Adrenal gland (tissue), 12 donors: ENCODE data around the gene DAPP1. TPM values are rescaled to one million over a fixed set of nuclear protein-coding genes. Genes with fewer than 3 reads are reported as not detected.

Experiments used
- DNase-seq, 7 donors: peaks; one replicate each; pipeline ENCODE4 v3.0.0-alpha.2; 2019 to 2020
- H3K27ac ChIP-seq, 5 donors: fragments of 200-600 bp; sonication (generic) in 4 of 5; 1 replicate in 3 of 5; 2 replicates in 2 of 5; pipeline versions ENCODE4 v1.5.1 to v1.8.0; 2016 to 2020; ENCODE audit warnings: mild to moderate bottlenecking in 1 of 5
- H3K27me3 ChIP-seq: fragments of 200-600 bp; 2 replicates; pipeline ENCODE4 v1.8.0; 2021
- H3K36me3 ChIP-seq, 2 donors: fragments of 200-600 bp; replicated peaks in 1 of 2; 1 replicate in 1 of 2; 2 replicates in 1 of 2; pipeline versions ENCODE4 v1.5.1 to v1.8.0; 2018 to 2022
- H3K4me1 ChIP-seq, 2 donors: fragments of 200-600 bp; replicated peaks in 1 of 2; 1 replicate in 1 of 2; 2 replicates in 1 of 2; pipeline versions ENCODE4 v1.5.1 to v1.8.0; 2018 to 2021
- H3K4me3 ChIP-seq, 4 donors: fragments of 200-600 bp; sonication (generic) in 3 of 4; one replicate each; pipeline ENCODE4 v1.5.1; 2016 to 2018
- H3K9me3 ChIP-seq, 3 donors: fragments of 200-600 bp; sonication (generic) in 1 of 3; replicated peaks in 1 of 3; 1 replicate in 2 of 3; 2 replicates in 1 of 3; pipeline versions ENCODE4 v1.5.1 to v1.8.0; 2016 to 2021
- POLR2A ChIP-seq, 2 donors: fragments of 450-650 bp; IDR thresholded peaks; one replicate each; pipeline ENCODE4 v1.6.1; 2017; ENCODE audit warnings: antibody characterized with exemption in 2 of 2, mild to moderate bottlenecking in 2 of 2, moderate library complexity in 1 of 2
- WGBS, 4 donors: extraction: QIAGEN DNeasy Blood & Tissue Kit in 2 of 4; methylation state at CpG; one replicate each; pipeline versions ENCODE4 v1.1.5 to v1.1.7; 2013 to 2017; 5-methylcytosine and 5-hydroxymethylcytosine counted together
- intact Hi-C, 2 donors: fragments of 100-400 bp; cut with DNase I; formaldehyde crosslinking; loops; one replicate each; pipeline versions ENCODE4 v1.14.1 to v1.15.0; 2022 to 2023
- polyA plus RNA-seq, 3 donors: library from polyadenylated mRNA; stranded (reverse); fragments of 200-250 nt in 2 of 3; fragments of 350-450 nt in 1 of 3; fragmentation: Illumina TruSeq in 1 of 3; extraction: RNeasy Lipid Tissue Mini Kit (QIAGEN cat#74804) in 1 of 3; gene quantifications; one replicate each; pipeline ENCODE4 v1.2.3, GENCODE V29; 2013 to 2014
- total RNA-seq, 9 donors: library from RNA; depleted of rRNA in 4 of 9; stranded (reverse); fragments of >200 nt in 4 of 9; fragments of 120-200 nt in 1 of 9; fragmentation: NEBNext Ultra II Directional in 1 of 9; extraction: Animal tissue kit (Norgen Biotek cat#: 25700) in 1 of 9; gene quantifications; one replicate each; pipeline versions ENCODE4 v1.1.0 to v1.2.4, GENCODE V29; 2013 to 2023
- TF ChIP-seq, protein P1 (sequence below), 6 experiments: fragments of 450-650 bp in 4 of 6; fragments of 200-600 bp in 2 of 6; sonication (generic) in 1 of 6; IDR thresholded peaks; 1 replicate in 5 of 6; 2 replicates in 1 of 6; pipeline versions ENCODE4 v1.5.1 to v1.8.0; 2016 to 2021; ENCODE audit warnings: antibody characterized with exemption in 6 of 6, mild to moderate bottlenecking in 2 of 6, moderate library complexity in 1 of 6
- donor health status: healthy with polysubstance abuse.
- donor health status: Bipolar disorder and iron deficiency.
- donor health status: DM: yes; HTN: yes; CAD: no.
- donor health status: DM: no; HTN: no; CAD: no.
- donor health status: DM: no; HTN: no; CAD: no.
- donor health status: DM: yes; HTN: yes; CAD: no.

The DAPP1 gene
- total and polyA plus RNA-seq, 12 donors, result 0.42 to 3.7 (median 1.4) TPM

- Histone ChIP-seq H3K4me1 (no peaks in the 10 kb centered on the region), H3K27me3 (no peaks in the 10 kb centered on the region), H3K4me3 (no peak overlapping the region), H3K9me3 (no peaks in the 10 kb centered on the region), H3K27ac (no peak overlapping the region), H3K36me3 (no peaks in the 10 kb centered on the region)
- TF ChIP-seq, protein P1, sequence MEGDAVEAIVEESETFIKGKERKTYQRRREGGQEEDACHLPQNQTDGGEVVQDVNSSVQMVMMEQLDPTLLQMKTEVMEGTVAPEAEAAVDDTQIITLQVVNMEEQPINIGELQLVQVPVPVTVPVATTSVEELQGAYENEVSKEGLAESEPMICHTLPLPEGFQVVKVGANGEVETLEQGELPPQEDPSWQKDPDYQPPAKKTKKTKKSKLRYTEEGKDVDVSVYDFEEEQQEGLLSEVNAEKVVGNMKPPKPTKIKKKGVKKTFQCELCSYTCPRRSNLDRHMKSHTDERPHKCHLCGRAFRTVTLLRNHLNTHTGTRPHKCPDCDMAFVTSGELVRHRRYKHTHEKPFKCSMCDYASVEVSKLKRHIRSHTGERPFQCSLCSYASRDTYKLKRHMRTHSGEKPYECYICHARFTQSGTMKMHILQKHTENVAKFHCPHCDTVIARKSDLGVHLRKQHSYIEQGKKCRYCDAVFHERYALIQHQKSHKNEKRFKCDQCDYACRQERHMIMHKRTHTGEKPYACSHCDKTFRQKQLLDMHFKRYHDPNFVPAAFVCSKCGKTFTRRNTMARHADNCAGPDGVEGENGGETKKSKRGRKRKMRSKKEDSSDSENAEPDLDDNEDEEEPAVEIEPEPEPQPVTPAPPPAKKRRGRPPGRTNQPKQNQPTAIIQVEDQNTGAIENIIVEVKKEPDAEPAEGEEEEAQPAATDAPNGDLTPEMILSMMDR (IDR thresholded peaks at IDR 0.05), result no peak
- TF ChIP-seq POLR2A (IDR thresholded peaks at IDR 0.05), result no peak
- intact Hi-C loops, result no loop called here
- no peak for DNase-seq
- 50 to 65% (median 55%) methylated on average over 1 of the region's 1 CpG for WGBS, 4 donors
These were observed 30.3 kb downstream of the DAPP1 start for GRCh38 chr4:99846891-99847290.

DNA sequence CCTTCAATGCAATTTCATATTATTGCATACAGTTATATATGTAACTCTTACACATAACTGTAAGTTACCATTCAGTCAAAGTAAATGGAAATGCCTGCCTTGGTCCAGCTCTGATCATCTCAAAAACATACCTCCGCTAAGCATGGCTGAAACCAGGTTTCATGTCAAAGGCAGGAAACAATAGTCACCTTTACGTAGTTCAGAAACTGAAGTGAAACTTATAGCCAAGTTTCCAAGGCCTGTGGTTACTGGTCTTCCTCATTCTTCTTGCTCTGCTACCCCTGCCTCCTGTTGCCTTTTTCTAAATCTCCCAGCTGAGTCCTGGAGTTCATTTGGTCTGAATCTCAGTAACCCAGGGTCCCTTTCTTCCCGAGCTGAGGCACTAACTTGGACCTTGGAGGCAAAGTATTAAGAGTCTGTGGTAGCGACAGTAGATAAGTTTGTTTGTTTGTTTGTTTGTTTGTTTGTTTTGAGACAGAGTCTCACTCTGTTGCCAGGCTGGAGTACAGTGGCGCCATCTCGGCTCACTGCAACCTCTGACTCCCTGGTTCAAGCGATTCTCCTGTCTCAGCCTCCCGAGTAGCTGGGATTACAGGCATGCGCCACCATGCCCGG is 30.8 kb downstream of the DAPP1 start:
- TF ChIP-seq, protein P1 (IDR thresholded peaks at IDR 0.05), result no peak
- TF ChIP-seq POLR2A (IDR thresholded peaks at IDR 0.05), result no peak
- Histone ChIP-seq H3K27me3 (no peaks in the 10 kb centered on the region), H3K9me3 (no peaks in the 10 kb centered on the region), H3K36me3 (no peaks in the 10 kb centered on the region), H3K27ac (no peak overlapping the region), H3K4me3 (no peak overlapping the region), H3K4me1 (no peaks in the 10 kb centered on the region)
- 75 to 92% (median 86%) methylated on average over 10 of the region's 10 CpGs for WGBS, 4 donors
- DNase-seq, result no peak
- intact Hi-C loops, result no loop called here

GRCh38 chr4:99848591-99849001 is 32.0 kb downstream of the DAPP1 start:
- no peaks in the 10 kb centered on the region for H3K9me3 ChIP-seq
- DNase-seq, result no peak
- intact Hi-C loops, result no loop called here
- H3K27me3 ChIP-seq, result no peaks in the 10 kb centered on the region
- H3K27ac ChIP-seq, result no peak overlapping the region
- H3K4me1 ChIP-seq, result no peaks in the 10 kb centered on the region
- no peak for TF ChIP-seq POLR2A (IDR thresholded peaks at IDR 0.05)
- TF ChIP-seq, protein P1 (IDR thresholded peaks at IDR 0.05), result no peak
- H3K4me3 ChIP-seq, result no peak overlapping the region
- no peaks in the 10 kb centered on the region for H3K36me3 ChIP-seq
- WGBS, 4 donors, result 91 to 95% (median 93%) methylated on average over 4 of the region's 4 CpGs

DNA sequence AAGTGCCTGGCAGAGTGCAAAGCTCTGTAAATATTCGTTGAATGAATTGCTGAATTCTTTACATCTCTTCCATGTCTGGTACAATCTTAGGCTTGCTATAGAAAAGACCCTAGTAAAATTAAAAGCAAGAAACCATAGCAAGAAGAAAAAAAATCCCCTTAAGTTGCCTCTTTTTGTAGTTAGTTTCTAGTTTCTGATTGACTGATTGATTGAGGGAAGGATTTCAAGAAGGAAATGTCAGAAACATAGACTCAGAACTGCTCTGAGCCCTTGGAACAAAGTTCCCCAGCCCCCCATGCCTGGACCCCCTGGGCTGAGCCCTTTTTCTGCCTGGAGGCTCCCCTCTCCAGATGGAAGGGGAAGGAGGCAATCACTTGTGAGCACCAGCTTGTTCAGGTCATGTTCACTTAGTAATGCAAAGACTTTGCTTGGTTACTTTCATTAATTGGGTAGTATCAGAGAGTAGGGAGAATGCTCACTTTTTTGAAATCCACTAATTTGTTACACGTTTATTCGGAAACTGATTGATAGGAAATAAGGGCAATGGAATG is 35.6 kb downstream of the DAPP1 start:
- H3K4me3 ChIP-seq, result no peak overlapping the region
- intact Hi-C loops, result no loop called here
- H3K9me3 ChIP-seq, result no peaks in the 10 kb centered on the region
- H3K27me3 ChIP-seq, result no peaks in the 10 kb centered on the region
- no peaks in the 10 kb centered on the region for H3K4me1 ChIP-seq
- 76 to 91% (median 81%) methylated on average over 3 of the region's 3 CpGs for WGBS, 4 donors
- DNase-seq, result no peak
- TF ChIP-seq, protein P1 (IDR thresholded peaks at IDR 0.05), result no peak
- no peak for TF ChIP-seq POLR2A (IDR thresholded peaks at IDR 0.05)
- H3K36me3 ChIP-seq, result no peaks in the 10 kb centered on the region
- H3K27ac ChIP-seq, result no peak overlapping the region
